NCI-H510A treated with DMSO at 0.1 percent for 48 hours (cell line): Measurements from ENCODE around the gene C2CD4C.
"Not testable (repeated sequence)": the region's sequence is repeated elsewhere in the genome, so short reads cannot be mapped to it uniquely, and the experiment has no call there.

Experiments
- DNase-seq: peaks from one replicate; lab custom pipeline; 2025; lab: John Stamatoyannopoulos, UW

Gene C2CD4C, protein sequence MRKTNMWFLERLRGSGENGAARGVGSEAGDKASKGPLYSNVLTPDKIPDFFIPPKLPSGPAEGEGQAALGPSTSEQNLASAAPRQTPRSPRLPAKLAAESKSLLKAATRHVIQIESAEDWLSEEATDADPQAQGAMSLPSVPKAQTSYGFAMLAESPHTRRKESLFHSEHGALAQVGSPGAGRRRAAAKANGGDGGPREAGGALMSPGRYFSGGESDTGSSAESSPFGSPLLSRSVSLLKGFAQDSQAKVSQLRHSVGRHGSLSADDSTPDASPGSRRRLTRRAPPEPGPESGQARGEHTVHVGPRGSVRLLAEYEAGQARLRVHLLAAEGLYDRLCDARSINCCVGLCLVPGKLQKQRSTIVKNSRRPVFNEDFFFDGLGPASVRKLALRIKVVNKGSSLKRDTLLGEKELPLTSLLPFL

DNA sequence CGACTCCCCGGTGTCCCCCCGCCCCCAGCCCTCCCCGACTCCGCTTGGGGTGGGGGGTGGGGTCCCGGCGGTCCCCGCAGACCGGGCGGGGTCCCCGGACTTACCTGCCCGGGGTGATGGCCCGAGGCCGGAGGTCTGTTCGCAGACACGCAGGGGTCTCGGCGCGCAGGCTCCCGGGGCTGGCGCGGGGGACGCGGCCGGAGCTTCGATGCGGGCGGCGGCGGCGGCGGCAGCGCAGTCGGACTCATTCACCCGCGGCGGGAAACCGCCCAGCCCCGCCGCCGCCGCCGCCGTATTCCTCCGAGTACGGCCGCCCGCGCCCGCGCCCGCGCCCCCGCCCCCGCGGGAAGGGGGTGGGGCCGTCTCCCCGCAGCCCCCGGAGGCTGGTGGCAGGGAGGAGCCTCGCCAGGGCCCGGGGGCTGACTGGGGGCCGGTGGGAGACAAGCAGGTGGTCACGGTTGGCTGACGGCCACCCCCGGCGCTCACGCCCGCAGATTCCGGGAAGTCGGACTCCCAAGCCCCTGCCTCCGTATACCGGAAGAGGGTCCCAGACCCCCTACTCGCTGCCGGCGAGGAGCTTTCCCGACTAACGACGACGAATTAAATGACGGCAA is at the start of gene C2CD4C:
TSS of gene C2CD4C (minus strand) at position 246 of the 614 bp plus-strand sequence. CDS start 786 bp downstream, outside the sequence.
- DNase-seq: no peak

DNA sequence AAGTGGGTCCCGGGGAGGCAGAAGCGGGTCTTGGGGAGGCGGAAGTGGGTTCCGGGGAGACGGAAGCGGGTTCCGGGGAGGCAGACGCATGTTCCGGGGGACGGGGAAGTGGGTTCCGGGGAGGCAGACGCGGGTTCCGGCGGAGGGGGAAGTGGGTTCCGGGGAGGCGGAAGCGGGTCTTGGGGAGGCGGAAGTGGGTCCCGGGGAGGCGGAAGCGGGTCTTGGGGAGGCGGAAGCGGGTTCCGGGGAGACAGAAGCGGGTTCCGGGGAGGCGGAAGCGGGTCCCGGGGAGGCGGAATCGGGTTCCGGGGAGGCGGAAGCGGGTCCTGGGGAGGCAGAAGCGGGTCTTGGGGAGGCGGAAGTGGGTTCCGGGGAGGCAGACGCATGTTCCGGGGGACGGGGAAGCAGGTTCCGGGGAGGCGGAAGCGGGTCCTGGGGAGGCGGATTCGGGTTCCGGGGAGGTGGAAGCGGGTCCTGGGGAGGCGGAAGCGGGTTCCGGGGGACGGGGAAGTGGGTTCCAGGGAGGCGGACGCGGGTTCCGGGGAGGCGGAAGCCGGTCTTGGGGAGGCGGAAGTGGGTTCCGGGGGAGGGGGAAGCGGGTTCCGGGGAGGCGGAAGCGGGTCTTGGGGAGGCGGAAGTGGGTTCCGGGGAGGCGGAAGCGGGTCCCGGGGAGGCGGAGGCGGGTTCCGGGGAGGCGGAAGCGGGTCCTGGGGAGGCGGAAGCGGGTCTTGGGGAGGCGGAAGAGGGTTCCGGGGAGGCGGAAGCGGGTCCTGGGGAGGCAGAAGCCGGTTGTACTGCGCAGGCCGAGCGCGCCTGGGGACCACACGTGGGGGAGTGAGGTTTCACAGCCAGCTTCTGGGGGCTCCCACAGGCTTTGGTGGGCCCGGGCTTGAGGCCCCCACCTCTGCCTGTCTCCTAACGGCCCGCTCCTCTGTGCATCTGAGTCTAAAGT is 49.4 kb upstream of the C2CD4C start:
- DNase-seq: no peak

DNA sequence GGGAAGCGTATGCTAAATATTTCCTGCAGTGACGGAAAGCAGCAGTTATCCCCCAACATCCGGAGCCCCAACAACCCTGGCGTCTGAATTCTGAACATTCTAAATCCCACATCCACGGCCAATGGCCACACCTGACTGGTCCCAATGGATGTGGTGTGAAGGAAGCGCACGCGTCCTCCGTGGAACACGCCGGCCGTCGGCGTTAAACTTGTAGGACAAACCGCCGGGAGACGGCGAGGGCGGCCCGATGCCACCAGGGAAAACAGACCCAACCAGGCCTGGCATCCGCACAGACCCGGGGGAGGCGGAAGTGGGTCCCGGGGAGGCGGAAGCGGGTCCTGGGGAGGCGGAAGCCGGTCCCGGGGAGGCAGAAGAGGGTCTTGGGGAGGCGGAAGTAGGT is 48.7 kb upstream of the C2CD4C start:
- DNase-seq: no peak

DNA sequence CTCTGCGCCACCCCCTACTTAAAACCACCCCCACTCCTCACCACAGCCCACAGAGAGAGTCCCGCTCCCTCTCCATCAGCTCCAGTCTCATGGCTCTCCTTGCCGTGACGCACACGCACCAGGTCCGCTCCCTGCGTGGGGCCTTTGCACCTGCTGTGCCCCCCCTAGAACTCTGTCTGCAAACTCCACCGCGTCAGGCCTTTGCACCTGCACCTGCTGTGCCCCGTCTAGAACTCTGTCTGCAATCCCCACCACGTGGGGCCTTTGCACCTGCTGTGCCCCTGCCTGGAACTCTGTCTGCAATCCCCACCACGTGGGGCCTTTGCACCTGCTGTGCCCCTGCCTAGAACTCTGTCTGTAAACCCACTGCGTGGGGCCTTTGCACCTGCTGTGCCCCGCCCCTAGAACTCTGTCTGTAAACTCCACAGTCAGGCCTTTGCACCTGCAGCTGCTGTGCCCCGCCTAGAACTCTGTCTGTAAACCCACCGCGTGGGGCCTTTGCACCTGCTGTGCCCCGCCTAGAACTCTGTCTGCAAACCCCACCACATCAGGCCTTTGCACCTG is 47.7 kb upstream of the C2CD4C start:
- DNase-seq: no peak

DNA sequence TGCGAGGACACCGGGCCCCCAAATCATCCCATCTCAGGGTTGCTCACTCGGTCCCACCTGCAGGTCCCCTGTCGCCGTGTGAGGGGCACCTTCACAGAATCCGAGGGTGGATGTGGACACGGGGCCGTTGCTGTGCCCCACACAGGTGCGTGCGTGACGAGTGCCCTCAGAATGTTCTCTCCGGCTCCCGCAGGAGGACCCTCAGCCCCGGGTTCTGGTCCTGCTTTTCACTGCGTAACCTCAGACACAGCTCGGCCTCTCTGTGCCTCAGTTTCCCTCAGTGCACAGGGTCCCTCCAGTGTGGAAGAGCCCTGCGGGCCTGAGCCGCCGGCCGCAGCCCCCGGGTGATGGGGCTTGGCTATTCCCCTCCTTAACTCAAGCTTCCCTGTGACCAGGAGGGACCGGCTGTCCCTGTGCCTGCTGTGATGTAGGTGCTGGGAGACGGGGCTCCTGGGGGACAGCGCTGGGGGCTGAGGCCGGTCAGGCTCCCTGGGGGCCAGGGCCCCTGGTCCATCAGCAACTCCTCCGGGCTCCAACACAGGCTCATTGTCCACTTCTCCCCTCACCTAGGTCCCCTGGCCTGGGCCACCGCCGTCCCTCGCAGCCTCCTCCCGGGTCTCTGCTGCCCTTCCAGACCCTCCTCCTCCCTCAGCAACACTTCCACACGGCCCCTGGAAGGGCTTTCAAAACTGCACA is 47.1 kb upstream of the C2CD4C start:
- no peak for DNase-seq

DNA sequence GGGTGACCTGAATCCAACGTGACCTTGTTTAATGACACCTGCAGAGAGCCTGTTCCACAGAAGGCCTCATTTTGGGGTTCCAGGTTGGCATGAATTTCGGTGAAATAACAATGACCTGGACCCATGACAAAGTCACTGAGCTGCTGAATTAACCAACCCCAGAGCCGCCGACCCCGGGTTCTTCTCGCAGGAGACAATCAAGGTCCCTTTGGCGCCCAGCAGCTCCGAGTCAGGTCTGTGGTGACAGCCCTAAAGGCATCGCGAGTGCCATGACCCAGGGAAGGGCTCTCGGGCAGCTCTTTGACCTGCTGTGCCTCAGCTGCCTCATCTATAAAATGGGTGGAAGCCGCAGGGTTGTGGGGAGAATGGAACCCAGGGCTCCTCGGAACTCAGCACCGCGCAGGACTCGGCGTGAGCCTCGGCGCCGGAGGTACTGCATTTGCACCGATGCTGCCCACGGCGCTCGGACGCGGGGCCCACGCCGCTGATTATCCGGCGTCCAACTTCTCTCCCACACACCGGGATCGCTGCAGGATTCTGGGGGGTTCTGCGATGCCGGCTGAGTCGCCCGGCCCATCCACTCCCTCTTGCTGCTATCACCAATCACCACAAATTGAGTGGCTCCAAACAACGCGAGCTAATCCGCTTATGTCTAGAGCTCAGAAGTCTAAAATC is 46.2 kb upstream of the C2CD4C start:
- DNase-seq: no peak

DNA sequence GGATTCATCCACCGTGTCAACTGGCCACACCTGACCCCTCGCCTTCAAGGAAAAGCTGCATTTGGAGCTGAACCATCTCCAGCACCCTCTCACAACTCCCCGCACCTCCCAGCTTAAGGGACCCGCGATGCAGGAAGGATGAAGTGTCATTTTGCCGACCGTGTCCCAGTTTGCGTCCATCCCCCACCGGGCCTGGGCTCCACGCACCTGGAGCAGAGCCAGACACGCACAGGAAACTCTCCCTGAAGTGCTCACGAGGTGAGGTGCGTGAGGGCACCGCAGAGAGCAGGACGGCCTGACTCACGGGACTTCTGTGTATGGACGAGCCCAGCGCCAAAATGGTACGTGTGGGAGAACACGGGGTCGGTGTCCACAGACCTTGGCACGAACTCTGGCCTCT is 44.7 kb upstream of the C2CD4C start:
- DNase-seq: no peak

DNA sequence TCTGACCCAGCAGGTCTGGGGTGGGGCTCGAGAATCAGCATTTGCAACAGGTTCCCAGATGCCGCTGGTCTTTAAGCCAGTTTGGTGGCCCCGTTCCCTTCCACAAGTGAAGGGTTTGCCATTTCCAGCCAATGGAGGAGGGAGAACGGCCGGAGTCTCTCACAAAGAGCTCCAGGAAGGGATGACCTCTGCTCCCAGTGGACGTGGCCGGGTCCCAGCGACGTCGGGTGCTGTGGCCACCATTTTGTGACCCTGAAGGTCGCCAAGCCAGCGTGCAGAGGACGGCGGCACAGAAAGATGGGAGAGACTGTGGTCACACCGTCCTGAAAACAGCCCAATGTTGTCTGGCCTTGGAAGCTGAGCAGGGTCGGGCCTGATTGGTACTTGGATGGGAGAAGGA is 43.9 kb upstream of the C2CD4C start:
- no peak for DNase-seq

DNA sequence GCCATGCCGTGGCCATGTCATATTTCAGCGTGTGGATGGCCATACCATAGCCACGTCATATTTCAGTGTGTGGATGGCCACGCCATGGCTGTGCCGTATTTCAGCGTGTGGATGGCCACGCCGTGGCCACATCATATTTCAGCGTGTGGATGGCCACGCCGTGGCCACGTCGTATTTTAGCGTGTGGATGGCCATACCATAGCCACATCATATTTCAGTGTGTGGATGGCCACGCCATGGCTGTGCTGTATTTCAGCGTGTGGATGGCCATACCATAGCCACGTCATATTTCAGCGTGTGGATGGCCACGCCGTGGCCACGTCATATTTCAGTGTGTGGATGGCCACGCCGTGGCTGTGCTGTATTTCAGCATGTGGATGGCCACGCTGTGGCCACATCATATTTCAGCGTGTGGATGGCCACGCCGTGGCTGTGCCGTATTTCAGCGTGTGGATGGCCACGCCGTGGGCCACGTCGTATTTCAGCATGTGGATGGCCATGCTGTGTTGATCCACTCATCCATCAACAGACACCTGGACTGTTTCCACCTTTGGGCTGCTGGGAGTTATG is 42.0 kb upstream of the C2CD4C start:
- DNase-seq: not testable (repeated sequence)

DNA sequence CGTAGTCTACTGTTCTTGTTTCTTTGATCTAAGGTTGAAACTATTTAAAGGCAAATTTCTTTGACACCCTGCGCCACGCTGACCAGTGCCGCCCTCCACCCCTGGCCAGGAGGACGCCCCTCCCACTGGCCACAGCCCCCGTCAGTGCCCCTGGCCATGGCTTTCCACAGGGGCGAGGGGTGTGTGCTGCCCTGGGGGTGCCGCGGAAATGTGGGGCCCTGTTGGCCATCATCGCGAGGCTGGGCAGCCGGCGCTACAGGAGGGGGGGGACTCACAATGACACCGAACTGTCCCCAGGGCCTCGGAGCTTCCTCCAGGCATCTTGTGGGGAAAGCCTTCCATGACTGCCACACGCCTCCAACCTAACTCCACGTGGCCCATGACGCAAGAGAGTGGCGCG is 41.0 kb upstream of the C2CD4C start:
- DNase-seq: no peak

DNA sequence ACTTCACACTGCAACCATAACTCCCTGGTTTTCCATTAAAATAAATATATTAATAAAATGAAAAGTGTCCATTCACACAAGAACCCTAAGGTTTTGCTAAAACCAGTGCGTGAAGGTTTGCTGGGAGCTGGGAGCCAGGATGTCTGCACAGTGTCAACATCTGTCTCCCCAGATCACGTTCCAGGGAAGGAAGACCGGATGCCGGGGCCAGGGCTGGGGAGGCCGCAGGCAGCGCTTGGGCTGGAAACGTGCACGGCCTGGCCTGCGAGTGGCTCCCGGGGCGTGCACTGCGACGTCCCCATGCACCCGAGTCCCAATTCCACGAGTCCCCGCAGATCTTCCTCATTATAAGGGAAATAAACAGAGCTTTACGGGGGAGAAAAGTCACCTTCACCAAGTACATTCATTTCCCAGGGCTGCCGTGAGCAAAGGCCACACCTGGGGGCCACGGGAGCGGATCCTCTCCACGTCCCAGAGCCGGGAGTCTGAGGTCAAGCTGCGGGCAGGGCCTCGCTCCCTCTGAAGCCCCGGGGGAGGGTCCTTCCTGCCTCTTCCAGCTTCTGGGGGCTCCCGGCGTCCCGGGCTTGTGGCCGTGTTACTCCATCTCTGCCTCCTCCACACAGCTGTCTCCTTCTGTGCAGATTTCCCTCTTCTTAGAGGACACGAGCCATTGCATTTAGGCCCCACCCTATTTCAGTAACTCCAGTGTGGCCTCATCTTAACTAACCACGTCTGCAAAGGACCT is 39.0 kb upstream of the C2CD4C start:
- DNase-seq: no peak

DNA sequence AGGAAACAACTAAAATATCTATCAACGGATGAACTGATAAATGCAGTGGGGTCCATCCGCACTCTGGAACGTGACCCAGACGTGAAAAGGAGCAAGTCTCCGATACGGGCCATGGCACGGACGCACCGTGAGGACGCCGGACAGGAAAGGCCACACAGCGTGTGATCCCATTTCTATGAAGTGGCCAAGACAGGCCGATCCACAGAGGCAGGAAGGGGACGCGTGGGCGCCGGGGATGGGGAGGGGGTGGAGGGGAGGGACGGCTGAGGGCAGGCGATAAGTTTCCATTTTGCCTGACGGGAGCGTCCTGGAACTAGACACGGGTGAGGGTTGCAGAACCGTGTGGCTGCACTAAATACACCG is 38.1 kb upstream of the C2CD4C start:
- DNase-seq: no peak

DNA sequence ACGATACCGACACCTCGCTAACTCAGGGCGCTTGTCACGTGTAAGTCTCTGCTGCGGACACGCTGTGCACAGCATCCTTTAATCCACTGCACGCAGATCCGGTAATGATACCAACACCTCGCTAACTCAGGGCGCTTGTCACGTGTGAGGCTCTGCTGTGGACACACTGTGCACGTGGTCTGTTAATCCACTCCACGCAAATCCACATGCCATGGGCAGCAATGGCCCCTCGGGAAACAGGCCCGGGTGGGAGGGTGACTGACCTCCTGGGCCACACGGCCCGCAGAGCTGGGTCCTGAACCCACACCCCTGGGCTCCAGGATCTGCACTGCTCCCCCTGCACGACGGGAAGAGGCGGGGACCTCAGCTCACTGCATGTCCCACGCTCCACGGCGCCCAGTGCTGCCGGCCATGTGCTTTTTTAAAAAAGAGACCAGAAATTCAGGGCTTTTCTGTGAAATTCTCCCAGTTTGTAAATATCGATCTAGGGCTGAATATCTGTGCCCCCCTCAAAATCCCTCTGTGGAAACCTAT is 35.8 kb upstream of the C2CD4C start:
- no peak for DNase-seq

DNA sequence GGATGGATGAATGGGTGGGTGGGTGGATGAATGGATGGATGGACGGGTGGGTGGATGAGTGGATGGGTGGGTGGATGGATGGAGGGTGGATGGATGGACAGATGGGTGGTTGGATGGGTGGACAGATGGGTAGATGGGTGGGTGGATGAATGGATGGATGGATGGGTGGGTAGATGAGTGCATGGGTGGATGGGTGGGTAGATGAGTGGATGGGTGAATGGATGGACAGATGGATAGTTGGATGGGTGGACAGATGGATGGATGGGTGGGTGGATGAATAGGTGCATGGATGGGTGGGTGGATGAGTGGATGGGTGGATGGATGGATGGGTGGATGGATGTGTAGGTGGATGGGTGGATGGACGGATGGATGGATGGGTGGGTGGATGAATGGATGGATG is 34.1 kb upstream of the C2CD4C start:
- DNase-seq: no peak

DNA sequence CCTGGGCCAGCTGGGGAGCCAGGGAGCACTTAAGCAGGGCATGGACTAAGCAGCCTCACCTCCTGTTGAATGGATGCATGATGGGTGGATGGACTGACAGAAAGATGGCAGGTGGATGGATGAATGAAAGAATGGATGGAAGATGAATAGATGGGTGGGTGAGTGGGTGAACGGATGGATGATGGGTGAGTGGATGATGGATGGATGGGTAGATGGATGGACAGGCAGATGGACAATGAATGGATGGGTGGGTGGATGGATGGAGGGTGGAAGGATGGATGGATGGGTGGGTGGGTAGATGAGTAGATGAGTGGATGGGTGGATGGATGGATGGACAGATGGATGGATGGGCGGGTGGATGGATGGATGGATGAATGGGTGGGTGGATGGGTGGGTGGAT is 33.1 kb upstream of the C2CD4C start:
- no peak for DNase-seq

DNA sequence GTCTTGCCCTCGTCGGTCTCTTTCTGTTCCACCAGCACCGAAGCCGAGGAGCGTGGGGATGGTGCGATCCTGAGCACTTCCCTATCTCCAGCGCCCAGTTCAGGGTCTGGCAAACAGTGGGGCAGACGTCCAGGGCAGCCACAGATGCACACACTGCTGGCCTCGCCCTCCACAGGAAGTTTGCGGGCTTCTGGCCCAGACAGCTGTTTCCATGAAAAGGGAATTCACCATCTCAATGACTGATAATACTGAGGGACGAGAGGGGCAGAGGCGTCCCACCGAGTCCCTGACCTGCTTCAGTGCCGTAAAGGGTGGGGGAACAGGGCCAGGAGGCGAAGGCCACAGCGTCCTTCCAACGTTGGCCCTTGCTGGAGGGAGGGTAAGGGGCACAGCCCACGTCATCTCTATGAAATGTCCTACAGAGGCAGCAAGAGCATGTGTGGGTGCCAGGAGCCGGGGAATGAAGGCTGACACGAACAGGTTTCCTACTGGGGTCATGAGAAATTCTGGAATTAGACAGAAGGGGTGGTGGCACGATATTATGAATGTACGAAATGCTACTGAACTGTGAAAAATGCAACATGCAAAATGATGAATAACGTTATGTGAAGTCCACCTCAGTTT is 32.4 kb upstream of the C2CD4C start:
- DNase-seq: no peak

DNA sequence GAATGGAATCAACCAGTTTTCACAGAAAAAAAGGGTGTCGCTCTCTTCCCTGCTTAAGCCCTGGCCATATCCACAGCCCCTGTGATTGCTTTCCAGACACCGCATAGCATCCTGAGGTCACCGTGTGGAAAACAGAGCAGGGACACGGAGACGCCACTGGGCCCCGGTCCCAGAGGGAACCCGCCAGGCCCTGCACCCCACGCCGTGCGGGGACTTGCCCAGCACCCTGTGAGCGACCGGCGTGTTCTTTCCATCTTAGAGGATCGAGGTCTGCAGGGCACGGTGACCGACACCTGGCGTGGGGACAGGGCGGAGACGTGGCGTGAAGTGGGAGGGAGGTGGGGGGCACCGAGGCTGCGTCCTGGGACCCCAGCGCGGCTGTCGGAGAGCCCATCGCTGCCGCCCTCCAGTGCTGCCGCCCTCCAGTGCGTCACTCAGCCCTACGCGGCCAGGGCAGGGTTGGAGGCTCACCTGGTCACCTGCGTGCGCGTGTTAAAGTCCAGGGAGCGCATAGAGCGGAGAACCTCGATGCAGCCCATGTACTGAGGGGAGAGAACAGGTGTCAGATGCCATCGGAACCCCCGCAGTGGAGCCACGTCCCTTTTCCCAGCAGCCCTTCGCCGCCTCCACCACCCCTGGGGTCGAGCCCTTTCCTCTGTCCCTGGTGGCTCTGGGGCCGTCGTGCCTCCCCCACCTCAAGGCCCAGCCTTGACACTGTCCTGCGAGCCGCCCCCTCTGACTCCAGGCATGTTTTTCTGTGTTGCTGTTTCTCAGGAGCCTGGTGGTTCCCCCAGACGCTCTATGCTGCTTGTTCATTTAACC is 31.7 kb upstream of the C2CD4C start:
- DNase-seq: no peak

DNA sequence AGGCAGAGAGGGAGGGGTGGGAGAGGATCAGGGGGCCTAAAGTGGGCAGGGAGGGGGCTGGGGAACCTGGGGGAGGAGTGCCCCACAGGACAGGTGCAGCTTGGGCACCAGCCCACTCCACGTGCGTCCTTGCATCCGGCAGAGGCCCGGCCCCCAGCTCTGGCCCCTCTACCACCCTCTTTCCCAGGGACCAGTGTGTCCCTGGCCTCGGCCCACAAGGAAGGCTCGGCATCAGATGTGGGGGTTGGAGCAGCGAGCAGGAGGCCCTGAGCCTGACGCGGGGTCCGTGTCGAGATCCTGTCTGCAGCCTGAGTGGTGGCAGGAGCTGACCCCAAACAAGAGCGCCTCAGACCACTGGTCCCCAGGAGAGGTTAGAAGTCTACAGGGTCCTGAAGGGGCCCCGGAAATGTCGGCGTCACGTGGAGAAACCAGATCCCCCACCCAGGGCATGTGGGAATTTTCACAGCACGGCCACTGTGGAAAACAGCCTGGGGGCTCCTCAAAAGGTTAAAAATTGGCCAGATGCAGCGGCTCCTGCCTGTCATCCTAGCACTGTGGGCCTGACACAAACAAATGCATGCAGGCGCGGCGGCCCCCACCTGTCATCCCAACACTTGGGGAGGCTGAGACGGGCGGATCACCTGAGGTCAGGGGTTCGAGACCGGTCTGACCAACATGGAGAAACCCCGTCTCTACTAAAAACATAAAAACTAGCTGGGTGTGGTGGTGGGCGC is 30.4 kb upstream of the C2CD4C start:
- DNase-seq: no peak
